GM23248 (cell line): Measurements from ENCODE around the gene FMO1. TPM values are rescaled to one million over a fixed set of nuclear protein-coding genes. Genes with fewer than 3 reads are reported as not detected.

Experiments used
- DNase-seq: peaks from one replicate; pipeline ENCODE4 v3.0.0-alpha.2; 2015
- H2AFZ ChIP-seq: fragments of 200-600 bp; sonication (generic); 2 replicates; pipeline ENCODE4 v1.6.1; 2016; ENCODE audit warnings: antibody characterized with exemption
- H3F3A ChIP-seq: fragments of 200-600 bp; sonication (generic); 2 replicates; pipeline ENCODE4 v1.6.1; 2016; ENCODE audit warnings: mild to moderate bottlenecking, antibody characterized with exemption, mixed run types; ENCODE audit not compliant: insufficient read depth
- H3K27ac ChIP-seq: fragments of 200-600 bp; sonication (generic); 2 replicates; pipeline ENCODE4 v1.5.1; 2016; ENCODE audit warnings: mild to moderate bottlenecking
- H3K27me3 ChIP-seq: fragments of 200-600 bp; sonication (generic); replicated peaks from 2 replicates; pipeline ENCODE4 v1.6.1; 2016; ENCODE audit warnings: mild to moderate bottlenecking; ENCODE audit not compliant: insufficient read depth
- H3K36me3 ChIP-seq: fragments of 200-600 bp; sonication (generic); 2 replicates; pipeline ENCODE4 v1.6.1; 2016; ENCODE audit warnings: low read depth, mild to moderate bottlenecking
- H3K4me1 ChIP-seq: fragments of 200-600 bp; sonication (generic); 2 replicates; pipeline ENCODE4 v1.6.1; 2016; ENCODE audit warnings: mild to moderate bottlenecking; ENCODE audit not compliant: insufficient read depth
- H3K4me2 ChIP-seq: fragments of 200-600 bp; sonication (generic); one replicate; pipeline ENCODE4 v1.6.1; 2016; ENCODE audit warnings: mild to moderate bottlenecking; ENCODE audit not compliant: unreplicated experiment
- H3K4me3 ChIP-seq: fragments of 200-600 bp; sonication (generic); 2 replicates; pipeline ENCODE4 v1.5.1; 2016; ENCODE audit warnings: mild to moderate bottlenecking
- H3K79me2 ChIP-seq: fragments of 200-600 bp; sonication (generic); 2 replicates; pipeline ENCODE4 v1.6.1; 2016; ENCODE audit warnings: mild to moderate bottlenecking; ENCODE audit not compliant: insufficient read depth
- H3K9ac ChIP-seq: fragments of 200-600 bp; sonication (generic); 2 replicates; pipeline ENCODE4 v1.6.1; 2016; ENCODE audit warnings: mild to moderate bottlenecking
- H3K9me2 ChIP-seq: fragments of 200-600 bp; sonication (generic); 2 replicates; pipeline ENCODE4 v1.6.1; 2016; ENCODE audit warnings: mixed run types, mild to moderate bottlenecking, moderate library complexity; ENCODE audit not compliant: insufficient read depth
- H3K9me3 ChIP-seq: fragments of 200-600 bp; sonication (generic); one replicate; pipeline ENCODE4 v1.6.1; 2017; ENCODE audit warnings: low read depth
- H4K20me1 ChIP-seq: fragments of 200-600 bp; sonication (generic); 2 replicates; pipeline ENCODE4 v1.6.0; 2016; ENCODE audit not compliant: insufficient read depth
- EZH2 ChIP-seq: fragments of 200-600 bp; sonication (generic); IDR thresholded peaks from 2 replicates; pipeline ENCODE4 v1.6.1; 2018; ENCODE audit warnings: antibody characterized with exemption, mild to moderate bottlenecking; ENCODE audit not compliant: insufficient read depth, poor library complexity, severe bottlenecking
- EZH2phosphoT487 ChIP-seq: fragments of 200-600 bp; sonication (generic); IDR thresholded peaks from 2 replicates; pipeline ENCODE4 v1.6.1; 2018; ENCODE audit warnings: antibody characterized with exemption, moderate library complexity, mild to moderate bottlenecking, low read depth; ENCODE audit not compliant: insufficient read depth
- WGBS, 2 experiments: methylation state at CpG; one replicate each; pipeline ENCODE4 v1.1.6; 2015 to 2017; ENCODE audit warnings: low lambda C conversion rate in 2 of 2, low coverage in 1 of 2; ENCODE audit errors: missing lambda C conversion rate in 2 of 2; 5-methylcytosine and 5-hydroxymethylcytosine counted together
- in situ Hi-C: fragments of 300-500 bp; cut with MboI; formaldehyde crosslinking; loops from 2 replicates; pipeline ENCODE4 v1.15.0; 2020
- polyA plus RNA-seq: library from polyadenylated mRNA; unstranded; fragments of >200 nt; fragmentation: Nextera tagmentation; extraction: Ambion mirVana; gene quantifications from 2 replicates; pipeline ENCODE4 v1.2.1, GENCODE V29; 2016
- total RNA-seq: library from RNA; depleted of rRNA; stranded (reverse); fragments of >200 nt; shearing (Covaris generic); gene quantifications from 2 replicates; pipeline ENCODE4 v1.2.3, GENCODE V29; 2014

The FMO1 gene
- total and polyA plus RNA-seq, 2 experiments from 2014 or later: not detected

DNA sequence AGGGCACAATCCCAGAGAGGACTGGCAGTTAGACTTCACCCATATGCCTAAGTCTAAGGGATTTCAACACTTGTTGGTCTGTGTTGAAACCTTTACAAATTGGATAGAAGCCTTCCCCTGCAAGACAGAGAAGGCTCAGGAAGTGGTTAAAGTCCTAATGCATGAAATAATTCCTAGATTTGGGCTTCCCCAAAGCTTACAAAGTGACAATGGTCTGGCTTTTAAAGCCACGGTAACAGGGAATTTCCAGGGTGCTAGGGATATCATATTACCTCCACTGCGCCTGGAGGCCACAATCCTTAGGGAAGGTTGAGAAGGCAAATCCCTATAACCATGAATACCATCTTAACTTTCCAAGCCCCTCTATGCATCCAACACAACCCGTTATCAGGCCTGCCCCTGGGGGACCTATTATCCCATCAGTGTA lies 62.4 kb downstream of the FMO1 start:
- DNase-seq: no peak
- no peaks in the 10 kb centered on the region for H4K20me1 ChIP-seq
- peaks cover 4% of the 10 kb centered on the region; the same call in 1 of the 2 replicates for H3K27me3 ChIP-seq

DNA sequence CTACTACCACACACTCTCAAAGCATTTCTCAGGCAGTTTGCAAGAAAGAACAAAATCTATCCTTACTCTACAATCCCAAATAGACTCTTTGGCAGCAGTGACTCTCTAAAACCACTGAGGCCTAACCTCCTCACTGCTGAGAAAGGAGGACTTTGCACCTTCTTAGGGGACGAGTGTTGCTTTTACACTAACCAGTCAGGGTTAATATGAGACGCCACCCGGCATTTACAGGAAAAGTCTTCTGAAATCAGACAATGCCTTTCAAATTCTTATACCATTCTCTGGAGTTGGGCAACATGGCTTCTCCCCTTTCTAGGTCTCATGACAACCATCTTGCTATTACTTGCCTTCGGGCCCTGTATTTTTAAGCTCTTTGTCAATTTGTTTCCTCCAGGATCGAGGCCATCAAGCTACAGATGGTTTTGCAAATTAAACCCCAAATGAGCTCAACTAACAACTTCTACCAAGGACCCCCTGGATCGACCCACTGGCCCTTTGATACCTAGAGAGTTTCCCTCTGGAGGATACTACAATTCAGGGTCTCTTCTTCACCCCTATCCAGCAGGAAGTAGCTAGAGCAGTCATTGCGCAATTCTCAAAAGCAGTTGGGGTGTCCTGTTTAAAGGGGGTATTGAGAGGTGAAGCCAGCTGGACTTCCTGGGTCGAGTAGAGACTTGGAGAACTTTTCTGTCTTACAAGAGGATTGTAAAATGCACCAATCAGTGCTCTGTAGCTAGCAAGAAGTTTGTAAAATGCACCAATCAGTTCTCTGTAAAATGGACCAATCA lies 63.7 kb downstream of the FMO1 start:
- TF ChIP-seq EZH2: no peak
- no peak for TF ChIP-seq EZH2phosphoT487
- Histone ChIP-seq H3F3A (peaks cover 6% of the 10 kb centered on the region; the same call in 1 of the 2 replicates), H3K4me3 (no peak overlapping the region), H3K4me2 (no peak overlapping the region), H3K4me1 (peaks cover 5% of the 10 kb centered on the region; the same call in 1 of the 2 replicates), H3K79me2 (no peaks in the 10 kb centered on the region), H3K27ac (no peak overlapping the region), H3K9ac (no peak overlapping the region), H3K9me3 (no peaks in the 10 kb centered on the region), H3K36me3 (no peaks in the 10 kb centered on the region), H4K20me1 (no peaks in the 10 kb centered on the region), H3K27me3 (peaks cover 4% of the 10 kb centered on the region; the same call in 1 of the 2 replicates), H2AFZ (no peak overlapping the region), H3K9me2 (no peaks in the 10 kb centered on the region)
- DNase-seq: no peak
- in situ Hi-C loops: loop anchor here (10.0 kb wide), 1 partner anchor 227 kb away; no protein-coding TSS in a partner anchor
- 60 to 62% methylated on average over 8 of the region's 8 CpGs for WGBS, 2 experiments

More for the DNA sequence above, 62.4 kb downstream of the FMO1 start:
- Histone ChIP-seq H3K9me2 (no peaks in the 10 kb centered on the region), H2AFZ (no peak overlapping the region), H3K4me3 (no peak overlapping the region), H3F3A (peaks cover 6% of the 10 kb centered on the region; the same call in 1 of the 2 replicates), H3K36me3 (no peaks in the 10 kb centered on the region), H3K79me2 (no peaks in the 10 kb centered on the region), H3K9ac (no peak overlapping the region), H3K9me3 (no peaks in the 10 kb centered on the region), H3K27ac (no peak overlapping the region), H3K4me2 (no peak overlapping the region), H3K4me1 (peaks cover 5% of the 10 kb centered on the region; the same call in 1 of the 2 replicates)
- WGBS, 2 experiments: 55 to 56% methylated on average over 3 of the region's 3 CpGs
- in situ Hi-C loops: loop anchor here (10.0 kb wide), 1 partner anchor 226 kb away; no protein-coding TSS in a partner anchor
- no peak for TF ChIP-seq EZH2
- no peak for TF ChIP-seq EZH2phosphoT487

DNA sequence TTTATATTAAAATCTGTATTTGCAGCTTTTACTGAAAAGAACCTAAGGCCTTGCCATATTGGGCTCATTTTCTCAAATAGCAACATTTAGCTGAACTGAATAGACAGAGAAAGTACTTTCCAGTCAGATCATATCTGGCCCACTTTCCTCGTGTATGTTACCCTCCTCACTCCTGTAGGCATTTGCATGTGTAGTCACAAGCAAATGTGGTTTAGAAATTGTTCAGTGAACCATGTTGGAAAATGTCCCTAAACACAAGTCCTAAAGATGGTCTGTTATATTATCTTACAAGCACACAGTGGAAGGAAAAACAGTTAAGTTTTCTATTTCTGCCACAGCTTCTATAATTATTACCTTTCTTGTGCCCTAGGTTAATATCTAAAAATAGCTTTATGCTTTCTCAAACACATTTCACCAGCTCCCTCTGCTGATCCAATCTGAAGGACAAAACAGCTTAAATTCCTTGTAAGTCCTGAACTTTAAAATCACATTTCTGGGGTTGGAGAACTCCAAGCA lies 65.1 kb downstream of the FMO1 start:
- Histone ChIP-seq H3K9ac (no peak overlapping the region), H2AFZ (peak overlapping the region; percentile 47; the same call in 1 of the 2 replicates), H3K4me1 (peaks cover 5% of the 10 kb centered on the region; the same call in 1 of the 2 replicates), H3K27ac (no peak overlapping the region), H3F3A (peaks cover 6% of the 10 kb centered on the region; the same call in 1 of the 2 replicates), H3K36me3 (no peaks in the 10 kb centered on the region), H3K27me3 (0 out of 2 replicates have a peak, but pooled peaks cover 4% of the 10 kb centered on the region), H3K4me2 (peak overlapping the region; percentile 33), H3K79me2 (no peaks in the 10 kb centered on the region), H3K4me3 (peak overlapping the region; percentile 9; the same call in 1 of the 2 replicates), H4K20me1 (no peaks in the 10 kb centered on the region), H3K9me2 (no peaks in the 10 kb centered on the region), H3K9me3 (no peaks in the 10 kb centered on the region)
- TF ChIP-seq EZH2phosphoT487 (no peak), EZH2 (no peak)
- in situ Hi-C loops: loop anchor here (10.0 kb wide), 1 partner anchor 229 kb away; no protein-coding TSS in a partner anchor
- WGBS, 2 experiments: 0 to 4% methylated on average over 1 of the region's 1 CpG
- DNase-seq: peak; percentile 2

- Histone ChIP-seq H3K79me2 (no peaks in the 10 kb centered on the region), H3K27ac (peak within 1 kb of the TSS; percentile 50), H3F3A (peaks cover 6% of the 10 kb centered on the region; the same call in 1 of the 2 replicates), H2AFZ (peak within 1 kb of the TSS; percentile 85), H3K9ac (peak within 1 kb of the TSS; percentile 73), H4K20me1 (no peaks in the 10 kb centered on the region), H3K36me3 (no peaks in the 10 kb centered on the region), H3K9me2 (no peaks in the 10 kb centered on the region), H3K4me3 (peak within 1 kb of the TSS; percentile 68), H3K27me3 (0 out of 2 replicates have a peak, but pooled peaks cover 4% of the 10 kb centered on the region), H3K4me2 (peak within 1 kb of the TSS; percentile 89), H3K9me3 (no peaks in the 10 kb centered on the region), H3K4me1 (peaks cover 5% of the 10 kb centered on the region; the same call in 1 of the 2 replicates)
- DNase-seq: peak; percentile 99
- TF ChIP-seq EZH2phosphoT487: no peak
- TF ChIP-seq EZH2: no peak
- 1% methylated on average over 10 of the region's 10 CpGs for WGBS, 2 experiments
- in situ Hi-C loops: loop anchor here (10.0 kb wide), 1 partner anchor 229 kb away; no protein-coding TSS in a partner anchor
Observed at GRCh38 chr1:171313835-171314320, 65.6 kb downstream of the FMO1 start, which contains the start of gene FMO4. Gene FMO4, plus strand, starts transcription at chr1:171314183. Its CDS starts 5,643 bp downstream, at chr1:171319826.
